GM19452 (cell line): ENCODE measurements around the gene MBLAC1.

Experiments
- ATAC-seq: cut with Tn5 transposase; IDR thresholded peaks from one replicate; pipeline ENCODE4 v1.9.1; 2021; ENCODE audit not compliant: unreplicated experiment

MBLAC1 gene

DNA sequence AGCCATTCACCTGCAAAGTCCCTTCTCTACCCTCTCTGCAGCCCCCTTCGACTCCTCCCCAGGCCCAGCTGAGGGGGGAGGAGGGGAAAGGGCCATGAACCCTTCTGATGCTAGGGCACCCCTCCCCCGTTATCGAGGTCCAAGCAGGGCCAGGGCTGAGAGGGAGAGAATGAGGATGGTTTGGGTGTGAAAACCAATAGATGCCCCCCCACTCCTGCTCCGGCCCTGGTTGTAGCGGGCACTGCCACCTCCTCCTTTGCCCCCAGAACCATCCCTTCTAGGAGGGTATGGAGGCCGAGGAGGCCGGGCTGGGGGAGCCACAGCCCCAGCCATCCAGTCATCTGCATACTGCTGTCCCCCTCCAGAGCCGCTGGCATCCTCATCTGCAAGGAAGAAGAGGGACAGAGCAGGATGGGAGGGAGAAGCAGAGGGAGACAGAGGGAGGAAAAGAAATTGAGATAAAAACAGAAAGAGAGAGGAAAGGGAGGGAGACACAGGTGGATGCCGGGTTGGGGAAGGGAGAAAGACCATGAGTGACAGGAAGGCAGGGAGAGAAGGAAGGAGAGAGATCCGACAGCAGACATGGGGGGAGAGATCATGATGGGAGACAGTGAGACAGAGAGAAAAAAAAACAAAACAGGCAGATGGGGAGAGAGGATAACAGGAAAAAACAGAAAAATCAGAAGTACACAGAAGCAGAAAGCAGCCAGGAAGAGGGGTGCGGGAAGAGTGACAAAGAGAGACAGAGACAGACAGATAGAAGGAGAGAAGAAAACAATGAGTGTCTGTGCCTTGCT, 43.5 kb downstream of the MBLAC1 start:
- ATAC-seq = no peak

DNA sequence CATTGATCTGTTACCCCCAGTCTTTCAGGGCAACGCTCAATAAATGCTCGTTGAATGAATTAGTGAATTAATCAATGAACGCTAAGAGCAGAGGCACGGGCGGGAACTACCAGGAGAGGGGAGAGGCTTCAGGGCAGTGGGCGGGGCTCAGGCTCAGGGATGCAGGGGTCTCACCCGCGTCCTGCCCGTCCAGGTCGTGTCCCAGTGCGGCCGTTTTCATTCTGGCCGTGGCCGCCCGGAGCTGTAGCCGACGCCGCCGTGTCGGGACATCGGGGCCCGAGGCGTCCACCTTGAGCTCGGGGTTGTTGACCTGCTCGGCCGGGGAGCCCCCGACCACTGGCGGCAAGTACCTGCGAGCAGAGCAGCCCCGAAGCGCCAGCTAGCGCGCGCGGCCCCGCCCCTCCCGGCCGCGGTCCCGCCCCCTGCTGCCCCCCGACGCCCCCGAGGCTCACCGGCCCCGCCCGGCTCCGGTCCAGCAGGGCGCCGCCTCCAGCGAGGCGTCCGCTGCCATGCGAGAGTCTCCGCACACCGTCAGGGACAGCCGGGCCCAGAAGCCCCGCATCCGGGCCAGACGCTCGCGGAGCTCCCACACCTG, 44.4 kb downstream of the MBLAC1 start:
- ATAC-seq = no peak

GRCh38 chr7:100171840-100172239, 45.1 kb downstream of the MBLAC1 start:
- no peak for ATAC-seq

DNA sequence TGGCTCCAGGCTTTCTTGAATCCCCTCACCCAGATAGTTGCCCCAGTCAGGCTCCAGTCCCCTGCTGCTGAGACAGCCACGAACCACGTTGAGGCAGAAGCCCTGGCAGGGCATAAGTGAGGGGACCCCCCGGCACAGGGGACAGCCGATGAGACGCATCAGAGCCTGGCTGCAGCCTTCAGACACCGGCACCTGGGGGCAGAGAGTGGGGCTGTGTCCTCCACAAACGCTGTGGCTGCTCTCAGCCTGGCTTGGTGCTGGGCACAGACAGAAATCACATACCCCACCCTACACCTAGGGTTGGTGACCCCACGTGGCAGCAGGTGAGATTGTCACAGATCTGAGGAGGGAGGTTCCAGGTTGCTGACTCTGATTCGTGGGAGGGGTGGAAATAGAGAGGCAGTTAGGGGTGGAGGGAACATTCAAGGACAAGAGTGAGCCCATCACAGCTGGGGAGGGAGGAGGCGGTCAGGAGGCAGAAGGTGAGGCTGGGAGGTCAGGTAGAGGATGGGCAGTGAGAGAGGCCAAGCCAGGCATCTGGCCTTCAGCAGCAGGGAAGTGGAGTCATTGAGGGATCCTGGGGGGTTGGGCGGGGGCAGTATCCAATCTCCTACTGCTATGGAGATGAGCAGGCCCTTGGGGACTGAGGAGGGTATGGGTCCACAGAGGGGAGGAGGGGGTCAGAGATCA, 47.2 kb downstream of the MBLAC1 start:
- ATAC-seq = no peak

GRCh38 chr7:100174582-100174981, 47.8 kb downstream of the MBLAC1 start:
- no peak for ATAC-seq

DNA sequence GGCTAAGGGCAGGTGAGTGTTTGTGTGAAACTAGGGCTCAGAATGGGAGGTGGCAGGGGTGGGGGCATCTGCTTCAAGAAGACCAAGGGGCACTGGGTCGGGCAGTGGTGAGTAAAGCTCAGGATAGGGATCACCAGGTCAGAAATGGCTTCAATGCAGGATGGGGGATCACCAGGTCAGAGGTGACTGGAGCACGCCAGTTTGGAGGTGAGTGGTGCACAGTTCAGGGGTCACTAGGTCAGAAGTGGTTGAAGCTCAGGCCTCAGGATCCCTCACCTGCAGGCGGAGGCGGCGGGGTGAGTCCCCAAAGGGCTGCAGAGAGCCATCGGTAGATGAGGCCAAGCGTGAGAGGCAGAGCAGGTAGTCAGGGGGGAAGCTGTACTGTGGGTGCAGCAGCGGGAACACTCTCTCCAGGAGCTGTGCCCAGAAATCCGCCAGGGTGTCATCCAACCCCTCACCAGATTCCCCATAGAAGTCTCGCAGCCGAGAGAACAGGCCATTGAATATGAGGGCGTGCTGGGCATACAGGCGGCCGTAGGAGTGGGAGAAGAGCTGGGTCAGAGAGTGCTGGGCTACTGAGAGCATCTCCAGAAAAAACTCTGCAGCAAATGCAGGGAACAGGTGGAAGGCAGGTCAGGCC, 48.6 kb downstream of the MBLAC1 start:
- ATAC-seq = no peak

GRCh38 chr7:100176096-100177044, 49.6 kb downstream of the MBLAC1 start:
- no peak for ATAC-seq

GRCh38 chr7:100177045-100178001, 50.6 kb downstream of the MBLAC1 start, which contains the start of the genes GPC2 and STAG3:
GPC2 (minus strand) TSS chr7:100177381; CDS start chr7:100177199, 182 bp downstream.
STAG3 (plus strand) TSS chr7:100177918; CDS start chr7:100180557, 2,639 bp downstream.
- ATAC-seq = peak; percentile 83
